ENCODE results near the gene LYPD3.

DNA sequence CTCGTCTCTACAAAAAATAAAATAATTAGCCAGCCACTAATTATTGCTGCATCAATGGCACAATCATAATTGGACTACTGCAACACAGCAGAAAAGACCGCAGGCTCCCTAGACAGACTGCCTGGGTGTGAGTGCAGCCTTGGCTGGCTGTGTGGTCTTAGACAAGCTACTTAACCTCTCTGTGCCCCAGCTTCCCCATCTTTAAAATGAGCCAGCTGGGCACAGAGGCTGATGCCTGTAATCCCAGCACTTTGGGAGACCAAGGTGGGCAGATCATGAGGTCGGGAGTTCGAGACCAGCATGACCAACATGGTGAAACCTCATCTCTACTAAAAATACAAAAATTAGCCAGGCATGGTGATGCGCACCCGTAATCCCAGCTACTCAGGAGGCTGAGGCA lies 31.7 kb downstream of the LYPD3 start:
- TF ChIP-seq POLR2A (IDR thresholded peaks at IDR 0.05; ENCODE audit: low read depth, low read length) (no peak), POLR2AphosphoS5 (IDR thresholded peaks at IDR 0.05; ENCODE audit: low read depth, low read length) (no peak), TAF1 (IDR thresholded peaks at IDR 0.05; ENCODE audit: borderline replicate concordance, low read depth, low read length) (no peak)

Measured in GM12892 (cell line).